ENCODE measurements around the gene SPATA21.

DNA sequence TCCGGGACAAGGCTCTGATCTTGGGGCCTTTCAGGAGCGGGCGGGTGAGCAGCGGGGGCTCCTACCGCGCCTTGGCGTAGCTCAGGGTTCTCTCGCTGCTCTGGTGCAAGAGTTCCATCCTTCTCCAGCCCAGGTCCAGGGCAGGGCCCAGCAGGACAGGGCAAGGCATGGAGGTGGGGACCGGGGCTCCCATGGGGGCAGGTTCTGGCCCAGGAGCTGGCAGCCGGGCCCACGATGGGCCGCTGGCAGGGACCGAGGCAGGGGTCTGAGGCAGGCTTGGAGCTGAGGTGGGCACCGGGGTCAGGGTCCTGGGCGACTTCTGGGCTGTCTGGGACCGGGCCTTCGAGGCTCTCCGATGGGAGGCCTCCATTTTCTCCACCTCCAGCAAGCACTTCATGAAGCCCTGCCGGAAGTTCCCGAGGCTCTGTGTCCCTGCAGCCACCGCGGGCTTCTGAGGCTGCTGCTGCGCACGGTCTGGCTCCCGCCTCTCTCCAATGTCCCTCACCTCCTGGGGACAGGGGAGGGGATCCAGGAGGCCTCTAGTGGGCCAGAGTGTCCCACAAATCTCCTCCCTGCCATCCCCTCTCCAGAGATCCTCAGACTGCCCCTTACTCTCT lies 27.6 kb downstream of the SPATA21 start:
- TF ChIP-seq POLR2A (IDR thresholded peaks at IDR 0.05; ENCODE audit: low read depth, low read length) (no peak), POLR2AphosphoS5 (IDR thresholded peaks at IDR 0.05; ENCODE audit: low read depth, low read length) (no peak), TAF1 (IDR thresholded peaks at IDR 0.05; ENCODE audit: borderline replicate concordance, low read depth, low read length) (no peak)
